ENCODE results near the gene PLEKHM2.
A peak's percentile ranks its signal among the peaks of the same experiment; 100 is the strongest.

PLEKHM2 gene

DNA sequence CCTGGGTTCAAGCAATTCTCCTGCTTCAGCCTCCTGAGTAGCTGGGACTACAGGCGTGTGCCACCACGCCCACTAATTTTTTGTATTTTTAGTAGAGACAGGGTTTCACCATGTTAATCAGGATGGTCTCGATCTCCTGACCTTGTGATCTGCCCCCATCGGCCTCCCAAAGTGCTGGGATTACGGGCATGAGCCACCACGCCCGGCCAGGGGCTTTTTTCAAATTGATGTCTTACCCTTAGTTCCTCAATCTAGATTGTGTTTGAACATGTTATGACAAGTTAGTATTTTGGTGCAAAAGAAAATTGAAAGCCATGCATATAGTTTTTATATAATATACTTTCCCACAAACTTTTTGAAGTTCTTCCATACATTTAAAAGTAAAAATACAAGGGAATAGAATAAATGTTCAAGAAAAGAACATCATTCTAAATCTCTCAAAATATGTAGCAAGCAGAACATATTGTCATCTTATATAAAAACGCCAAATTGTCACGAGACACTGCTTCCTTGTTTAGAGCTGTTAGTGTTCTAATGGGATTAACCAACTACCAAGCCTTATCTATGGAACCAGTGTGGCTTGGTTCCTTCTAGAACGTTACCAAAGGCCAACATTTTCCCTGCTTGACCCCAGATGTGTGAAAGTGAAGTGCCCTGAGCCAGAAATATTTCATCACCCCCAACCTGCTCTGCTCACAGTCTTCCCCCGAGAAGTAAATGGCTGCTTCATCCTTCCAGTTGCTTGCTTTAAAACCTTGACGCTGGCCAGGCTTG is 9.5 kb upstream of the PLEKHM2 start:
- no peak for DNase-seq (ENCODE audit: low read depth)
- H3K4me3 ChIP-seq (ENCODE audit: low read depth, low read length) = no peak overlapping the region

DNA sequence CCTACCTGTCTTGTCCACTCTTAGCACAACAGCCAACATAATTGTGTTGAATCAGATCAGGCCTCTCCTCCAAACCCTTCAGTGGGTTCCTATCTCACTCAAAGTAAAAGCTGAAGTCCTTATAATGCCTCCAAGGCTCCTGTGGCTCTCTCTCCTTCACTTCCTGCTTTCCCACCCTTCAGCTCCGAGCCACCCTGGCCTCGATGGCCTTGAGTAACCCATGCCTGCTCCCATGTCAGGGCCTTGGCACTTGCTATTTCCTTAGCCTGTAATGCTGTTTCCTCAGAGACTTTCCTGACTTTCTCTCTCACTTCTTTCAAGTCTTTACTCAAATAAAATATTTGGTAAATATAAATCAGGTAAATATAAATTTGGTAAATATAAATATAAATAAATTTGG is 8.1 kb upstream of the PLEKHM2 start:
- no peak for DNase-seq (ENCODE audit: low read depth)
- H3K4me3 ChIP-seq (ENCODE audit: low read depth, low read length) = no peak overlapping the region

DNA sequence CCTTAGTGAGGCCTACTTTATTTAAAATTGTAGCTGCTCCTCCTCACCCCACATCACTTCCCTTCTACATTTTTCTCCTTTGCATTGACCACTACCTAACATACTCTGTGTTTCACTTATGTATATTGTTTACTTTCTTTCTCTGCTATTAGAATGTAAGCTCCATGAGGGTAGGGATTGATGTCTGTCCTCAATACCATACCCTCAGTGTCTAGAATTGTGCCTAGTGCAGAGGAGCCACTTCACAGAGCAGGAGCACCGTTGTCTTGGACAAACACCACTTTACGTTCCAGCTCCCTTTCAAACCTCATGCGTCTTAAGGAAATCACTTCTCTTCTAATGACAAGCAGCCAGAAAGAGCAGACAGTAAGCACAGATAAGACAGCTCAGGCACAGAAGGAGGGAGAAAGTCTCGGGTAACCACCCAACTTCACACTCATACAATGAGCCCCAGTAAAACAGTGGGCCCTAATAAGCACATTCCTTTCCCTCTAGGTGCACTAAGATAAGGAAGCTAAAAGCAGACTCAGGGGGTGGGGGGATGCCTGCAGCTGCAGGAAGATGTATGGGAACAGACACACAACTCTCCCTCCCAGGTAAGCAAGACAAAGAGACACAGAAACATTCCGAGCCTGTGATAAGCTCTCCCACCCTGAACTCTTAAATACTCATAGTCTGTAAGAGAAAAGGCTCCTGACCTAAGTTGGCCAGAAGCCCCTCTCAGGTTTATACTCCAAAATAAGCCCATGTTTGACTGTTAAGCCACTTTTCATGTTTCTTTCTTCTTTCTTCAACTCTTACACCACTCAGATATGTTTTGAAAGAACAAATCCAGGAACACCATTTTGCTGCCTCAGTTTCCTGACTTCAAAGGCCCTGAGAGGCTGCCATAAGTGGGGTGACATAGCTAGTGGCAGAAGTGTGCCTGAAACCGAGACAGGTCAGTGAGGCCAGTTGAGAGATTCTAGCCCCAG is 7.1 kb upstream of the PLEKHM2 start:
- no peak overlapping the region for H3K4me3 ChIP-seq (ENCODE audit: low read depth, low read length)
- no peak for DNase-seq (ENCODE audit: low read depth)

DNA sequence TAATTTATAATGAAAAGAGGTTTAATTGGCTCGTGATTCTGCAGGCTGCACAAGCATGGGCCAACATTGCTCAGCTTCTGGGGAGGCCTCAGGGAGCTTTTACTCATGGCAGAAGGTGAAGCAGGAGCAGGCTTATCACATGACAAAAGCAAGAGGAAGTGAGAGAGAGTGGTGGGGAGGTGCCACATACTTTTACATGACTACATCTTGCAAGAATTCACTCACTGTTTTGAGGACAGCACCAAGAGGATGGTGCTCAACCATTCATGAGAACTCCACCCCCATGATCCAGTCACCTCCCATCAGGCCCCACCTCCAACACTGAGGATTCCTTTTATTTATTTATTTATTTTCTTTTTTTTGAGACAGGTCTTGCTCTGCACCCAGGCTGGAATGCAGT is 5.5 kb upstream of the PLEKHM2 start:
- H3K4me3 ChIP-seq (ENCODE audit: low read depth, low read length) = no peak overlapping the region
- DNase-seq (ENCODE audit: low read depth) = peak; percentile 21

DNA sequence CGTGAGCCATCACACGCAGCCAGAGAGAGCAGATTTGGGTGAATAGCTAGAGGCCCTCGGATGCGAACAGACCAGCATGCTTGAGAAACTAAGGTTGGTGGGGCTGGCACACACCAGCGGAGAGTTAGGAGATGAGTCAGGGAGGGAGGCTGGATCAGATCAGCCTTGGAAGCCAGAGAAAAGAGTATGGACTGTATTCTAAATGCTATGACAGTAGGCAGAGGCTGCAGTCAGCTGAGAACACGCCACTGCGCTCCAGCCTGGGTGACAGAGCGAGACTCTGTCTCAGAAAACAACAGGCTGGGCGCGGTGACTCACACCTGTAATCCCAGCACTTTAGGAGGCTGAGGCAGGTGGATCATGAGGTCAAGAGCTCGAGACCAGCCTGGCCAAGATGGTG is 4.0 kb upstream of the PLEKHM2 start:
- peak; percentile 48 for DNase-seq (ENCODE audit: low read depth)
- H3K4me3 ChIP-seq (ENCODE audit: low read depth, low read length) = no peak overlapping the region

DNA sequence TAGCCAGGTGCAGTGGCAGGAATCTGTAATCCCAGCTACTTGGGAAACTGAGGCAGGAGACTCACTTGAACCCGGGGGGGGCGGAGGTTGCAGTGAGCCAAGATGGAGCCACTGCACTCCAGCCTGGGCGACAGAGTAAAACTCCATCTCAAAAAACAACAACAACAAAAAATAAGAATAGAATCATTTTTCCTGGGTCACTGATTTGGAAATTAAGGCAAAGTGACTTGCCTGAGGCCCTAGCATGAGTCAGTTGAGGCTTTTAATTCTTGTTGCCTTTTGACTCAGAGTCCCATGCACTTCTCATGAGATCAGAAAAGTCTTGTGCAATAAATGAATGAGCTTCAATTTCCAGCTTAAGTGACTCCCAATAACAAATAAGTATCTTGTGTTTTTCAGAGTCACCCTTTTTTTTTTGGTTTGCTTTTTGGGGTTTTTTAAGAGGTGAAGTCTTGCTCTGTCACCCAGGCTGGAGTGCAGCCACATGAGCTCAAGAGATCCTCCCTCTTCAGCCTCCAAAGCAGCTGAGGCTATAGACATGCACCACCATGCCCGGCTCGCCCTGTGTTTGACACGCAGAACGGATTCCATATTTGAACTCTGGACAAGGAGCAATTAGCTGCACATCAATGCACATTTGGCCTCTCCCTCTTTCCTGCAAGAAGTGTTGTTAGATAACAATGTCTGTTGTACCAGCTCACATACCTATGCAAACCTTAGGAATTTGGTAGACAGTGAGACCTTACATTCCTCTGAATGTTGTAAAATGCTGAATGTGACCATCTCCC is 3.4 kb upstream of the PLEKHM2 start:
- DNase-seq (ENCODE audit: low read depth) = peak; percentile 81
- no peak overlapping the region for H3K4me3 ChIP-seq (ENCODE audit: low read depth, low read length)

DNA sequence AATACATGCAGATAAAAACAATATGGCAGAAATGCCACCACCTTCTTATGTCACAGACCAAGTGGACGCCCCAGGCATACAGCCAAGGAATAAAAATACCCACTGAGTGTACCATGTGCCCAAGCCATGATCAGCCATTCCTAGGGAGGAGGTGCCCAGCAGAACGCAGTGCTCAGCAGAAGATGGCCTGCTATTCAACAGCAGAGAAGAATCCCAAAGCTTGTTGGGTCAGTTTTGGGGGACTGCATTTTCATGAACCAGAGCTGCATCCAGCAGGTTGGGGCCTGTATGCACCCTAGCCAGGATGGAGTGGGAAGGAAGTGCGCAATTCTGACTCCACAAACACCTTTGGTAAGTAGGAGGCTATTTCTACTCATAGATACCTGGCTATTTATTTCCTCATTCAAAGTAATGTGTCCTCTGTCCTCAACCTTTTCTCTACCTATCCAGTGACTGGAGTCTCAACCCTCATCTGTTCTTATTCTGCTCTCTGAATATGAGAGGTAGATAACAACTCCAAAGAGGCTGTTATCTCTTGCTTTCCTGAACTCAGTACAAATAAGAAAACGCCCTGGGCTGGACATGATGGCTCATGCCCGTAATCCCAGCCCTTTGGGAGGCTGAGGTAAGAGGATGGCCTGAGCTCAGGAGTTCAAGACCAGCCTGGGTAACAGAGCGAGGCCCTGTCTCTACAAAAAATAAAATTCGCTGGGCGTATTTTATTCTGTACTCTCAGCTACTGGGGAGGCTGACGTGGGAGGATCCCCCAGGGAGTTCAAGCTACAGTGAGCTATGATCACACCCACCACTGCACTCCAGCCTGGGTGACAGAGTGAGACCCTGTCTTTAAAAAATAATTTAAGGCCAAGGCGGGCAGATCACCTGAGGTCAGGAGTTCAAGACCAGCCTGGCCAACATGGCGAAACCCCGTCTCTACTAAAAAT is 2.5 kb upstream of the PLEKHM2 start:
- H3K4me3 ChIP-seq (ENCODE audit: low read depth, low read length) = no peak overlapping the region
- no peak for DNase-seq (ENCODE audit: low read depth)

DNA sequence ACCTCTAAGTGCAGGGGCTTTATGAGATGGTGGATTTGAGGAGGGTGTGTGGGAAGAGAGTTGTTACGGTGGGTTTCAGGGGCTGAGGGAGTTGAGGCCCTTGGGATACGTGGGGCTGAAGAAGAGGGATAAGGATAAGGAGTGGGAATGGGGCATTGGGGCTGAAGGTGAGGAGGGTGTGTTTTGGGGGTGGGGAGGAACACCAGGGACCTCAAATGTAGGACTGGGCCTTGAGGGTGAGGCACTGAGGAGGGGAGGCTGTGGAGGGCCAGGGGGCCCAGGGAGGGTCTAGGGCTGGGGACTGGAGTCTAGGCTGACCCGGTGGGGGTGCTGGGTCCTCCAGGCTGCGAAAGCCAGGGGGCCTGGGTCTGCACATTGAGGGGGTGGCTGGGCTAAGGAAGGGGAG is 1.2 kb upstream of the PLEKHM2 start:
- no peak for DNase-seq (ENCODE audit: low read depth)
- no peak overlapping the region for H3K4me3 ChIP-seq (ENCODE audit: low read depth, low read length)

DNA sequence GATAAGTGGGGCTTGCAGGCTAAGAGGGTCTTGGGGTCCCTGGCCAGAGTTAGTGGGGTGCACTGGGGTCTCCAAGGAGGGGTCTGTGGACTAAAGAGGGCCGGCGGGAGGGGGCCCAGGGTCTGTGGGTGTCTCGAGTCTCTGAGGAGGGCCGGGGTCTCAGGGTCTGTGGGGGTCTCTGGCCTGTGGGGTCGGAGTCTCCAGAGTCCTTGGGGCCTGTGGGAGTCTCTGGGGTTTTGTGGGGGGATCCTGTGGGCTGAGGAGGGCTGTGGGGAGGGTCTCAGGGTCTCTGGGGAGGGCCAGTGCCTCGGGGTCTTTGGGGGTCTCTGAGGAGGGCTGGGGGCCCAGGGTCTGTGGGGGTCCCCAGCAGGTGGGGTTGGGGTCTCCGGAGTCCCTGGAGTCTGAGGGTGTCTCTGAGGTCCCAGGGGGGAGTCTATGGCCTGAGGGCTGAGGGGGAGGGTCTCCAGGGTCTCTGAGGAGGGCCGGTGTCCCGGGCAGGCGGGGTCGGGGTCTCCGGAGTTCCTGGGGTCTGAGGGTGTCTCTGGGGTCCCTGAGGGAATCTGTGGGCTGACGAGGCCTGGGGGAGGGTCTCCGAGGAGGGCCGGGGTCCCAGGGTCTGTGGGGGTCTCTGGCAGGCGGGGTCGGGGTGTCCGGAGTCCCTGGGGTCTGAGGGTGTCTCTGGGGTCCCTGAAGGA is 628 bp upstream of the PLEKHM2 start:
- DNase-seq (ENCODE audit: low read depth) = no peak
- H3K4me3 ChIP-seq (ENCODE audit: low read depth, low read length) = peak overlapping the region; percentile 82

DNA sequence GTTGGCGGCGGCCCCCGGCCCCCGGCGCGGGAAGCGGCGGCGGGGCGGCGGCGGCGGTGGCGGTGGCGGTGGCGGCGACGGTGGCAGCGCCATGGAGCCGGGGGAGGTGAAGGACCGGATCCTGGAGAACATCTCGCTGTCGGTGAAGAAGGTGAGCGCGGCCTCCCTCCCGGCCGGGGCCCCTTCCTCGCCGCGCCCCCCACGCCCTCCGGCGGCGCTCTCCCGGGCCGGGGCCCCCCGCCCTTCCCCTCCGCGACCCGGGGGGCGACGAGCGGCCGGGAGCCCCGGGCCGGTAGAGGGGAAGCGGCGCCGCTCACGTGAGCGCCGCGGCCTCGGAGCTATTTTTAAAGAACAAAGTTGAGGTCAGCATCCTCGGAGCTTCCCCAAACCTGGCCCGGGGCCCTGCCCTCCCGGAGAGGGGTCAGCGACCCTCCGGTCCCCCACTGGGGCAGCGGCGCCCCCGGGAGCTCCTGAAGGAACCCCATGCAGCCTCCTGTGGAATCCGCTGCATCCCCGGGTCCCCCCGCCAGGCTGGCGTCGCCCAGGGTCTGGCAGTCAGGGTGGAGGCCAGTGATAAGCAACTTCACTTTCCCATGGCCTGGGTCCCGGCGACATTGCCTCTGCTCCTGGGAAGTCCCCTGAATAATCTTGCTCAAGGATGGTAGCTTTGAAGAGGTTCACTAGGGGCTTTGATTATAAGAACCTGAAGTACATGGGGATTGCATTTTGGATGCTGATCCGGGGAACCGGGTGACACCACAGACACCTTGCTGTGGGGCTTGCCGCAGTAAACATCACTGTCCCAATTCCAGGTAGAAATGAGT is 560 bp downstream of the PLEKHM2 start:
- H3K4me3 ChIP-seq (ENCODE audit: low read depth, low read length) = peak overlapping the region; percentile 82
- no peak for DNase-seq (ENCODE audit: low read depth)

DNA sequence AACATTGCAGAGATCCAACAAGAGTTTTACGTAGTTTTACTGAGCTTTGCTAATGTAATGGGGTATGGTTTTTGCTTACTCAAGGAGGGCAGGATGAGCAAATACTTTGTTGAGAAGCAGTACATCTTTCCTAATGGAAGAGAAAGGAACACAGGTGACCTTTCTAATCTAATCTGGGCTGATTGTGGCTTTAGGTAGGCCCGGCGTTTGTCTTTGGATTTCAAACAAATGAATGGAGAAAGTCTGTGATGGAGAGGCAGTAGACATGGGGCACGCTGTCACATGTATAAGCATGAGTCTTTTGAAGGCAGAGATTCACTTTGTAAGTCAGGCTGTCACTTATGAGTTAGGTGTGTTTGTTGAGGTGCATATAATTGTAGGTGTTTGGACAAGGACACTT is 1.7 kb downstream of the PLEKHM2 start:
- DNase-seq (ENCODE audit: low read depth) = no peak
- H3K4me3 ChIP-seq (ENCODE audit: low read depth, low read length) = peak overlapping the region; percentile 82

DNA sequence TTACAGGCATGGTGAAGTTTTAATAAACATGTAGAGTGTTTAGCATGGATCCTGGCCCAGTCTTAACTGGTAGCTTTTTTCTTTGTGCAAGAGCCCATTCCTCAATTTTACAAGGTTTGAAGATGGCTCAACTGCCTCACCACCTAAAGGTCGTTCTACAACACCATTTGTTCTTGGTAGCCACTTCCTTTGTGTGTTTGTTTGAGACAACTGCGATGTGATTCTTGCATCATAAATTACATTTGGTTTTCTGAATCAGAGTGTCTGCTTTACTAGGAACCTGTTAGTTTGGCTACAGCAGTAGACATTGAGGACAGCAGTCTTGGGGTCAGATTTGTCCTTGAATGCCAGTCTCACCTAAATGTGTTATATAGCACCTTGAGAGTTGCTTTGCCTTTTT is 3.3 kb downstream of the PLEKHM2 start:
- no peak overlapping the region for H3K4me3 ChIP-seq (ENCODE audit: low read depth, low read length)
- DNase-seq (ENCODE audit: low read depth) = no peak

DNA sequence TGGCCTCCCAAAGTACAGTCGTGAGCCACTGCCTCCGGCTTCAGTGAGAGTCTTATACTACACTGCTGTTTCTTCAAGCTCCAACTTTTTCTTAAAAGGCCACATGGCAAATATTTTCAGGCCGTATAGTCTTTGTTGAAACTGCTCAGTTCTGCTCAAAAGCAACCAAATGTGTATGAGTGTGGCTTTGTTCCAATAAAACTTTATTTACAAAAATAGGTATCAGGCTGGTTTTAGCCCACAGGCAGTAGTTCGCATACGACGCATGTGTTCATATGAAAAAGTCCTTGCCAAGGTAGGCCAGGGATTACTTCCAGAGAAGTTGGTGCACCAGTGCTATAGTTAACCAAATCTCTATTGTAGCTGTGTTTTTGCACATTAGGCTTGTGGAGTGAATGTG is 6.2 kb downstream of the PLEKHM2 start:
- no peak overlapping the region for H3K4me3 ChIP-seq (ENCODE audit: low read depth, low read length)
- DNase-seq (ENCODE audit: low read depth) = no peak

DNA sequence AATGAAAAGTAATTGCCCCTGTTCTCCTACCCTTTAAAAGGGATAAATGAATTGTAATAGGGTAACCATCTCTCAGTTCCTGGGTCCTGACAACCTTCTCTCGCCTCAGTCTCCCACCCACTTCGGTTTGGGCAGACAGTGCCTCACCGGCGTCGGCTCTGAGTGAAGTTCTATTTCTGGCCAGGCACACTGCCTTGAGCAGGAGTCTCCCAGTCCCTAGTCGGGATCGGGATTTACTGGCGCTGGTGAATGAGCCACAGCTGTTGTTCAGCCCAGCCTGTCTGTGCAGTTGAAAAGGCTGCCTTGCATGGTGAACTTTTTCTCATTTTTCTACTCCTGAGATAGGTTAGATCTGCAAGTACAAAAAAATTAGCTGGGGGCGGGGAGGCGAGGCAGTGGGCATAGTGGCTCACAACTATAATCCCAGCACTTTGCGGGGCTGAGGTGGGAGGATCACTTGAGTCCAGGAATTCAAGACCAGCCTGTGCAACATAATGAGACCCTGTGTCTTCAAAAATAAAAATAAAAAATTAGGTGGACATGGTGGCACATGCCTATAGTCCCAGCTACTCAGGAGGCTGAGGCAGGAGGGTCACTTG is 7.4 kb downstream of the PLEKHM2 start:
- H3K4me3 ChIP-seq (ENCODE audit: low read depth, low read length) = no peak overlapping the region
- DNase-seq (ENCODE audit: low read depth) = no peak

DNA sequence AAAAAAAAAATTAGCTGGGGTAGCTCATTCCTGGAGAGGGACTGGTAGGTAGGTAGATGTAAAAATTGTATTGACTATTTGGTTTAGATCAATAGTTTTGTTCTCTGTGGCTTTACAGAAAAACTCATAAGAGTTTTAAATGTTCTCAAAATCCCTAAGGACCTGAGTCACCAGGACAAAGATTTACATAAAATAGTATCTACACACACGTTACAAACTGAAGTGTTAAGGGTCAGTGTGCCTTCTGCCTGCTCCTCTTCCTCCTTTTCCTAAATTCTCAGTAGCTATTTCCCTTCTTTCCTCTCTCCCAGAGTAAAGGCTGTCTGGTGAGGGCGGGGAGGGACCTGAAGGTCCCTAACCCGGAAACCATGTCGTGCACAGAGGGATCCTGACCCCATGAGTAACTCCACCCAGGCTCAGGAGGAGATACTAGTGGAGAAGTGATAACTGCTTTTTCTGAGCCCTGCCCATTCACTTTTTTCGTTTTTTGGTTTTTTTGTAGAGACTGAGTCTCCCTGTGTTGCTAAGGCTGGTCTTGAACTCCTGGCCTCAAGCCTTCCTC is 8.1 kb downstream of the PLEKHM2 start:
- DNase-seq (ENCODE audit: low read depth) = no peak
- H3K4me3 ChIP-seq (ENCODE audit: low read depth, low read length) = no peak overlapping the region

DNA sequence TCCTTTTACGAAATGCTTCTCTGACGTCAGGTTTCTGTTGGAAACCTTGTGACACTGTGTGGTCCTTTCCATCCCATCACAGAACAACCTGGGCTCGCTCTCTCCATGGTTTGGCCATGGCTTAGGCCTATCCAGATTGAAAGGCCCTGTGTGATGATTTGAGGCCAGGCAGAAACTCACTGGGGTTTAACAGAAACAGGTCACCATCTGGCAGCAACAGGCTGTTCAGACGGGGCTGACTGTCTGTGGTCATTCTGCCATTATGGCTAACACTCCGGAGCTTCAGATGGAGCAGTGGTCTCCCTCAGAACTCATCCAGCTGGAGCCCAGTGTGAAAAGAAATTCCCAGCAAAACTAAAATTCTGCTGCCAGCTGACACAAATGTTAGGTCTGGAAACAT is 9.3 kb downstream of the PLEKHM2 start:
- H3K4me3 ChIP-seq (ENCODE audit: low read depth, low read length) = no peak overlapping the region
- DNase-seq (ENCODE audit: low read depth) = no peak

Data from skeletal muscle cell (primary cell).